Omental fat pad (tissue), 4 donors: ENCODE measurements around the gene NRG3. TPM values are rescaled to one million over a fixed set of nuclear protein-coding genes. Genes with fewer than 3 reads are reported as not detected.

Source experiments
- ATAC-seq: fragments of 150-250 bp; one replicate; pipeline ENCODE4 v1.9.1; 2016; ENCODE audit warnings: mild to moderate bottlenecking, moderate library complexity; ENCODE audit not compliant: low FRiP score
- DNase-seq: peaks from one replicate; pipeline ENCODE4 v3.0.0-alpha.2; 2019; ENCODE audit warnings: low spot score
- total RNA-seq, 4 donors: library from RNA; depleted of rRNA; stranded (reverse); fragments of >200 nt; gene quantifications; one replicate each; pipeline ENCODE4 v1.1.0, GENCODE V29; 2016
- TF ChIP-seq, protein P1 (sequence below), 3 donors: fragments of 450-650 bp; IDR thresholded peaks; one replicate each; pipeline ENCODE4 v1.5.1; 2016 to 2017; ENCODE audit warnings: antibody characterized with exemption in 3 of 3, mild to moderate bottlenecking in 3 of 3, moderate library complexity in 2 of 3

The NRG3 gene
- total RNA-seq, 4 donors from 2014 or later = 0.19 to 0.47 (median 0.38) TPM; not detected in 1

DNA sequence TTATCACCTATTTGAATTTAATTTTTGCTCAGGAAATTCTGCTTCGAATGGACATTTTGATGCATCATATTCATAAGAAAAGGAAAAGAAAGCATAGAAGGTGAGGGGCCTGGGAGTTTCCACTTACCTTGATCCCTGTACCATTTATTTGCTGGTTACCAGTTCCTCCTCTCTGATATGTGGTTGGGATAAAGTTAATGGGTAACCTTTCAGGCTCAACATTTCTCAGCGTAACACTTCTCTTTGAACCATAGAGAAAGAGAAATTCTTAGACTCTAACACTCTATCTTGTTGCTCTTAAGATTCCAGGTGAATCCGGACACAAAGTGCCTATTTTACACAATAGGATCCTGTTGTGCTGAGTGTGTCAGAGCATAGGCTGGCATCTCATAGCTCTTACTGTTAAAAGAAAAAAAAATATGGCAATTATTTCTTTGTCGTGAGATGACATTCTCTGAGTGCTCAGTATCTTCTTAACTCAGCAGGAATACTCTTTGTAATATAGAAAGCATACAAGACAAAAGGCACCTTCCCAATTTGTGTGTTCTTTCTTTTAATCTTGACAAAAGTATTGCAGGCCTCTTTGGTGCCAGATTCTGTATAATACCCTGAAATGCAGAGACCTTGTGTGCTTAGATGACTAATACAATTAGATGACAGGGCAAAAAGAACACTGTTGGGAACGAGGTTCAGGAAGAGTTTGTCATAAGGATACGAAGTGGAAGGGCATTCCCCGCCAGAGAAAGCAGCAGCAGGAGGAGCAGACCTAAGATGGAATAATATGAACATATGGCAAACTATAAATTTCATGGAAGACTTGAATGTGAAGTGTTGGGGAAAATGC, 689.6 kb downstream of the NRG3 start:
- DNase-seq (no peak), ATAC-seq (no peak)
- TF ChIP-seq, protein P1, sequence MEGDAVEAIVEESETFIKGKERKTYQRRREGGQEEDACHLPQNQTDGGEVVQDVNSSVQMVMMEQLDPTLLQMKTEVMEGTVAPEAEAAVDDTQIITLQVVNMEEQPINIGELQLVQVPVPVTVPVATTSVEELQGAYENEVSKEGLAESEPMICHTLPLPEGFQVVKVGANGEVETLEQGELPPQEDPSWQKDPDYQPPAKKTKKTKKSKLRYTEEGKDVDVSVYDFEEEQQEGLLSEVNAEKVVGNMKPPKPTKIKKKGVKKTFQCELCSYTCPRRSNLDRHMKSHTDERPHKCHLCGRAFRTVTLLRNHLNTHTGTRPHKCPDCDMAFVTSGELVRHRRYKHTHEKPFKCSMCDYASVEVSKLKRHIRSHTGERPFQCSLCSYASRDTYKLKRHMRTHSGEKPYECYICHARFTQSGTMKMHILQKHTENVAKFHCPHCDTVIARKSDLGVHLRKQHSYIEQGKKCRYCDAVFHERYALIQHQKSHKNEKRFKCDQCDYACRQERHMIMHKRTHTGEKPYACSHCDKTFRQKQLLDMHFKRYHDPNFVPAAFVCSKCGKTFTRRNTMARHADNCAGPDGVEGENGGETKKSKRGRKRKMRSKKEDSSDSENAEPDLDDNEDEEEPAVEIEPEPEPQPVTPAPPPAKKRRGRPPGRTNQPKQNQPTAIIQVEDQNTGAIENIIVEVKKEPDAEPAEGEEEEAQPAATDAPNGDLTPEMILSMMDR (IDR thresholded peaks at IDR 0.05) = no peak

DNA sequence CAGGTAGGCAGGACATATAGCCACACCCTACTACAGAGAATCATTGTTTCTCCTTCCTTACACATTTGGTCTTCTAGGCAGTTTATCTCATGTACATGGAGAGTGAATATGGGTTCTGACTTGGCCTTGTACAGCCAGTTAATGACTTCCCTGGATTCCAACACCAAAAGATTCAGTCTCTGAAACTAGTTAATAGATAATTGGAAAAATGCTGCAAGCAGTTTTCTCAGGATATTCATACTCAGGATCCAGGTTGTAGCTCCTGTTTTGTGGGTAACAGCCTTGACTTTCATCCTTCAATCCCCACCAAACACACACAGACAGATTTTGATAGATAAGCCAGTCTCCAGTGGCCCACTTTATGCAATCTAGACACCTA, 690.2 kb downstream of the NRG3 start:
- TF ChIP-seq, protein P1 (IDR thresholded peaks at IDR 0.05) = no peak
- ATAC-seq (no peak), DNase-seq (no peak)

DNA sequence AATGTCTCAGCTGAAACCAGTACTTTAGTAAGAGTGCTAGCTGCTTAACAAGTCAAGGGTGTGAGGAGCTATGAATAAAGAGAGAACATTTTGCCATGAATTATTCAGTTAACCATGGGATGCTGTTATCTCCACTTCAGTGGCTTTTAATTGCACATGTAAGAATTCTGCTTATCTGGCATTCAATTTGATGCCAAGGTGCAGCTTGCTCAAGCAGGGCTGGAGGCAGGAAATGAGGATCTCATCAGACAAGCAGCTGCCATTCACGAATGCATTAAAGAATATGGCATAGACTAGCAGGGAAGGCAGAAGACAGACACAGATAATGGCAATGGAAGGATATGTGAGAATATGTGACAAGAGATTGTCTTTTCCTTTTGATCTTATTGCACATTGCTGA, 697.8 kb downstream of the NRG3 start:
- TF ChIP-seq, protein P1 (IDR thresholded peaks at IDR 0.05) = no peak
- DNase-seq = no peak
- no peak for ATAC-seq

DNA sequence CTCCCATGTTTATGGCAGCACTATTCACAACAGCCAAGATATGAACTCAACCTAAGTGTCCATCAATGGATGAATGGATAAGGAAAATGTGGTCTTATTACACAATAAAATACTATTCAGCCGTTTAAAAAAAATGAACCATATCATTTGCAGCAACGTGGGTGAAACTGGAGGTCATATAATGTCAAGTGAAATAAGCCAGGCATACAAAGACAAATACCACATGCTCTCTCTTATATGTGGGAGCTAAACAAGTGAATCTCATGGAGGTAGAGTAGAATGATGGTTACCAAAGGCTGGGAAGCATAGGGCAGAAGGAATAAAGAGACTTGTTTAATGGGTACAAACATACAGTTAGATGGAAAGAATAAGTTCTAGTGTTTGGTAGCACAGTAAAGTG, 699.1 kb downstream of the NRG3 start:
- ATAC-seq (no peak), DNase-seq (no peak)
- TF ChIP-seq, protein P1 (IDR thresholded peaks at IDR 0.05) = no peak

DNA sequence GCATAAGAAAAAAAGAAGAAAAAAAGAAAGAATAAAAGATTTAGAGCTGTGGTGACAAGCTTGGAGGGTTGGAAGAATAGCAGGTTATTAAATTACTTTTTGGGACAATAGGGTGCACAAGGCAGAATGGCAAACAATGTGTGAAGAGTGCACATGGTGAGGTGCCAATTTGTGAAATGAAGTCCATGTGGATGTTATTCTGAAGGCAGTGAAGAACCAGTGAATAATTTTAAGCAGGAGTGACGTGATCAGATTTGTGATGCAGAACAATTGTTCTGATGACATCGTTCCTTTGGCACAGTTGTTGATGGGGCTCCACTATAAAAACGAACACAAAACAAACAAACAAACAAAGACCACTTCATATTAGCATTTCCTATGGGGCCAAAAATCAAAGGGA, 700.3 kb downstream of the NRG3 start:
- no peak for ATAC-seq
- no peak for DNase-seq
- TF ChIP-seq, protein P1 (IDR thresholded peaks at IDR 0.05) = no peak

DNA sequence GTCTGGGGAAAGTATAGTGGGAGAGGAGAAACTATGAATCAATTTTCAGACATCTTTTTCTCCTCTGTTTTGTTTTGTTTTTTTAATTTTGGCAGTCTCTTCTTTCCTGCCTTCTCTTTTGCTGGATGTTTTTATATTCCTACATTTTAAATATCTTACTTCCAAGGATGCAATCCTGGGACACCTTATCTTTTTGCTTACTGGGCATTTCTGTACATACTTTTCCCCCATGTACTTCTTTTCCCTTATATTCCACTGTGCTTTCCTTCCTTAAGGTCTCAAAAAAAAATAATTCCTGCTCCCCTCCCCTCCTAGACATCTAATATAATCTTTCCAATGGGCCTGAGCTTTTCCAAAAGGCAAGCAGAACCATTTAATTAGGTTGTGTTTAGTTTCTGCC, 701.1 kb downstream of the NRG3 start:
- TF ChIP-seq, protein P1 (IDR thresholded peaks at IDR 0.05) = no peak
- ATAC-seq = no peak
- no peak for DNase-seq

DNA sequence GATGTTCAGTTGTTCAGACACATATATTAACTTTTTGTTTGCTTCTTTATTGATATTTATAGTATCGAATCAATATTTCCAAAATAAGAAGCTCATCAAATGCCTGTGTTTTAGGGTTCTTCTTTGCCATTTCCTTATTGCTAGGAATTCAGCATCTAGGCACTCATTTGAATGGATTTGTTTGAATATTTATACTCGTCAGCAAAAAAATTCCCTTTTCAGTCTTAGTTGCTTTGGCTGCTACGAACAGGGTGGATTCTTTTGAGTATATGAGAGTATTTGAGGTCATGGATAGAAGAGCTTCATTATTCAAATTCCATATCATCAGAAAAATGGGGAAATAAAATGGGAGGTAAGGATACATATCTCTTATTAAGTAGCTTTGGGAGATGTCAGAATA, 706.9 kb downstream of the NRG3 start:
- ATAC-seq (no peak), DNase-seq (no peak)
- TF ChIP-seq, protein P1 (IDR thresholded peaks at IDR 0.05) = no peak
